H1 (cell line): Measurements from ENCODE around the gene GPC3. TPM values are rescaled to one million over a fixed set of nuclear protein-coding genes. Genes with fewer than 3 reads are reported as not detected.

ENCODE experiments used
- ASH2L ChIP-seq: fragments of 200-600, 300-600 bp; sonication (generic); IDR thresholded peaks from one replicate; pipeline ENCODE4 v1.7.1; 2017; ENCODE audit warnings: low read length
- POU5F1 ChIP-seq: IDR thresholded peaks from 2 replicates; pipeline ENCODE4 v1.6.1; 2011; ENCODE audit warnings: low read depth, mild to moderate bottlenecking, low read length, moderate library complexity
- SP4 ChIP-seq: IDR thresholded peaks from 2 replicates; pipeline ENCODE4 v1.6.1; 2012; ENCODE audit warnings: low read length, inconsistent platforms
- TCF12 ChIP-seq: IDR thresholded peaks from 2 replicates; pipeline ENCODE4 v1.6.1; 2011; ENCODE audit warnings: low read depth, mild to moderate bottlenecking, low read length
- polyA plus RNA-seq, 7 experiments: library from polyadenylated mRNA; depleted of rRNA in 3 of 7; stranded (reverse) in 5 of 7; unstranded in 2 of 7; fragments of >200 nt in 5 of 7; fragments of 200-250 nt in 2 of 7; gene quantifications; 1 replicate in 5 of 7; 2 replicates in 1 of 7; 4 replicates in 1 of 7; pipeline versions ENCODE4 v1.2.1 to v1.2.3, GENCODE V29; 2011 to 2013; ENCODE audit warnings: missing spikeins in 2 of 7, mixed read lengths in 2 of 7
- total RNA-seq: library from RNA; stranded (reverse); fragmentation: NEBNext Ultra II Directional; extraction: Animal tissue kit (Norgen Biotek cat#: 25700); gene quantifications from 2 replicates; pipeline ENCODE4 v1.2.1, GENCODE V29; 2021
- TF ChIP-seq, protein P1 (sequence below): fragments of 300-600 bp; sonication (generic); IDR thresholded peaks from 2 replicates; pipeline ENCODE4 v1.7.1; 2012; ENCODE audit warnings: low read length, moderate library complexity, mild to moderate bottlenecking, inconsistent platforms; ENCODE audit not compliant: insufficient replicate concordance

Gene GPC3
- total and polyA plus RNA-seq, 2 of the 8 experiments (the other 6 are each of a cell fraction or from before 2014, with no cell fraction given), result 64.8 to 71.9 TPM

DNA sequence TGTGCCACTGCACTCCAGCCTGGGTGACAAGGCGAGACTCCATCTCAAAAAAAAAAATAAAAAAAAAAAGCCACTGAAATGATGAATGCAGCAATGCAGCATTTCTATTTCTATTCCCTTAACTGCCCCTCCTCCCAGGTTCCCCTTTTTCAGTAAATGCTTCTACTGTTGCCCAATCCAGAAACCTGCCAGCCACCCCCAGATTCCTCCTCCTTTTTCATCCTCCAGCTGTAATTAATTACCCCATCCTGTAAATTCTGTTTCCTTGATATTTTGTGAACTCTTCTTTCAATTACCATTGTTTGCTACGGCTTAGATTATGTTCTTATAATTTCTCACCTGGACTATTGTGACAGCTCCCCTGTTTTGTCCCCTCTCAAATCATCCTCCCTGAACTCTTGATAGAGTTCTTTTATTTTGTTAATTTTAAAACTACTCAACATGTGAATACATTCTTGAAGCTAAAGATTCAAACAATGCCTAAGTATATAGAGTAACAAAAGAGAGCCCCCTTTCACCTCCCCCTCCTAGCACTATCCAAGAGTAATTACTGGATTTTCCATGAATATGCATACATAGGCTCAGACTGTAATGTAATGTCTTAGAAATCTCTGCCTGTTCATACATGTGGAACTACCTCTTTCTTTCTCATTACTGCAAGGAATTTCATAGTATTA, 429.5 kb downstream of the GPC3 start (continued):
- TF ChIP-seq, protein P1, sequence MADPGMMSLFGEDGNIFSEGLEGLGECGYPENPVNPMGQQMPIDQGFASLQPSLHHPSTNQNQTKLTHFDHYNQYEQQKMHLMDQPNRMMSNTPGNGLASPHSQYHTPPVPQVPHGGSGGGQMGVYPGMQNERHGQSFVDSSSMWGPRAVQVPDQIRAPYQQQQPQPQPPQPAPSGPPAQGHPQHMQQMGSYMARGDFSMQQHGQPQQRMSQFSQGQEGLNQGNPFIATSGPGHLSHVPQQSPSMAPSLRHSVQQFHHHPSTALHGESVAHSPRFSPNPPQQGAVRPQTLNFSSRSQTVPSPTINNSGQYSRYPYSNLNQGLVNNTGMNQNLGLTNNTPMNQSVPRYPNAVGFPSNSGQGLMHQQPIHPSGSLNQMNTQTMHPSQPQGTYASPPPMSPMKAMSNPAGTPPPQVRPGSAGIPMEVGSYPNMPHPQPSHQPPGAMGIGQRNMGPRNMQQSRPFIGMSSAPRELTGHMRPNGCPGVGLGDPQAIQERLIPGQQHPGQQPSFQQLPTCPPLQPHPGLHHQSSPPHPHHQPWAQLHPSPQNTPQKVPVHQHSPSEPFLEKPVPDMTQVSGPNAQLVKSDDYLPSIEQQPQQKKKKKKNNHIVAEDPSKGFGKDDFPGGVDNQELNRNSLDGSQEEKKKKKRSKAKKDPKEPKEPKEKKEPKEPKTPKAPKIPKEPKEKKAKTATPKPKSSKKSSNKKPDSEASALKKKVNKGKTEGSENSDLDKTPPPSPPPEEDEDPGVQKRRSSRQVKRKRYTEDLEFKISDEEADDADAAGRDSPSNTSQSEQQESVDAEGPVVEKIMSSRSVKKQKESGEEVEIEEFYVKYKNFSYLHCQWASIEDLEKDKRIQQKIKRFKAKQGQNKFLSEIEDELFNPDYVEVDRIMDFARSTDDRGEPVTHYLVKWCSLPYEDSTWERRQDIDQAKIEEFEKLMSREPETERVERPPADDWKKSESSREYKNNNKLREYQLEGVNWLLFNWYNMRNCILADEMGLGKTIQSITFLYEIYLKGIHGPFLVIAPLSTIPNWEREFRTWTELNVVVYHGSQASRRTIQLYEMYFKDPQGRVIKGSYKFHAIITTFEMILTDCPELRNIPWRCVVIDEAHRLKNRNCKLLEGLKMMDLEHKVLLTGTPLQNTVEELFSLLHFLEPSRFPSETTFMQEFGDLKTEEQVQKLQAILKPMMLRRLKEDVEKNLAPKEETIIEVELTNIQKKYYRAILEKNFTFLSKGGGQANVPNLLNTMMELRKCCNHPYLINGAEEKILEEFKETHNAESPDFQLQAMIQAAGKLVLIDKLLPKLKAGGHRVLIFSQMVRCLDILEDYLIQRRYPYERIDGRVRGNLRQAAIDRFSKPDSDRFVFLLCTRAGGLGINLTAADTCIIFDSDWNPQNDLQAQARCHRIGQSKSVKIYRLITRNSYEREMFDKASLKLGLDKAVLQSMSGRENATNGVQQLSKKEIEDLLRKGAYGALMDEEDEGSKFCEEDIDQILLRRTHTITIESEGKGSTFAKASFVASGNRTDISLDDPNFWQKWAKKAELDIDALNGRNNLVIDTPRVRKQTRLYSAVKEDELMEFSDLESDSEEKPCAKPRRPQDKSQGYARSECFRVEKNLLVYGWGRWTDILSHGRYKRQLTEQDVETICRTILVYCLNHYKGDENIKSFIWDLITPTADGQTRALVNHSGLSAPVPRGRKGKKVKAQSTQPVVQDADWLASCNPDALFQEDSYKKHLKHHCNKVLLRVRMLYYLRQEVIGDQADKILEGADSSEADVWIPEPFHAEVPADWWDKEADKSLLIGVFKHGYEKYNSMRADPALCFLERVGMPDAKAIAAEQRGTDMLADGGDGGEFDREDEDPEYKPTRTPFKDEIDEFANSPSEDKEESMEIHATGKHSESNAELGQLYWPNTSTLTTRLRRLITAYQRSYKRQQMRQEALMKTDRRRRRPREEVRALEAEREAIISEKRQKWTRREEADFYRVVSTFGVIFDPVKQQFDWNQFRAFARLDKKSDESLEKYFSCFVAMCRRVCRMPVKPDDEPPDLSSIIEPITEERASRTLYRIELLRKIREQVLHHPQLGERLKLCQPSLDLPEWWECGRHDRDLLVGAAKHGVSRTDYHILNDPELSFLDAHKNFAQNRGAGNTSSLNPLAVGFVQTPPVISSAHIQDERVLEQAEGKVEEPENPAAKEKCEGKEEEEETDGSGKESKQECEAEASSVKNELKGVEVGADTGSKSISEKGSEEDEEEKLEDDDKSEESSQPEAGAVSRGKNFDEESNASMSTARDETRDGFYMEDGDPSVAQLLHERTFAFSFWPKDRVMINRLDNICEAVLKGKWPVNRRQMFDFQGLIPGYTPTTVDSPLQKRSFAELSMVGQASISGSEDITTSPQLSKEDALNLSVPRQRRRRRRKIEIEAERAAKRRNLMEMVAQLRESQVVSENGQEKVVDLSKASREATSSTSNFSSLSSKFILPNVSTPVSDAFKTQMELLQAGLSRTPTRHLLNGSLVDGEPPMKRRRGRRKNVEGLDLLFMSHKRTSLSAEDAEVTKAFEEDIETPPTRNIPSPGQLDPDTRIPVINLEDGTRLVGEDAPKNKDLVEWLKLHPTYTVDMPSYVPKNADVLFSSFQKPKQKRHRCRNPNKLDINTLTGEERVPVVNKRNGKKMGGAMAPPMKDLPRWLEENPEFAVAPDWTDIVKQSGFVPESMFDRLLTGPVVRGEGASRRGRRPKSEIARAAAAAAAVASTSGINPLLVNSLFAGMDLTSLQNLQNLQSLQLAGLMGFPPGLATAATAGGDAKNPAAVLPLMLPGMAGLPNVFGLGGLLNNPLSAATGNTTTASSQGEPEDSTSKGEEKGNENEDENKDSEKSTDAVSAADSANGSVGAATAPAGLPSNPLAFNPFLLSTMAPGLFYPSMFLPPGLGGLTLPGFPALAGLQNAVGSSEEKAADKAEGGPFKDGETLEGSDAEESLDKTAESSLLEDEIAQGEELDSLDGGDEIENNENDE, result peak; percentile 25
- TF ChIP-seq SP4, result no peak
- no peak for TF ChIP-seq TCF12
- TF ChIP-seq ASH2L, result peak; percentile 64
- peak; percentile 85; the same call in 1 of the 2 replicates for TF ChIP-seq POU5F1
